HEK293T (cell line): ENCODE results near the gene TPT1.

Experiments
- BHLHE40 ChIP-seq: fragments of 450-650 bp; IDR thresholded peaks from 2 replicates; pipeline ENCODE4 v1.6.1; 2016; ENCODE audit warnings: mild to moderate bottlenecking, moderate library complexity, borderline replicate concordance
- FOXM1 ChIP-seq: fragments of 450-650 bp; IDR thresholded peaks from 2 replicates; pipeline ENCODE4 v1.6.1; 2017; ENCODE audit warnings: mild to moderate bottlenecking, borderline replicate concordance
- TF ChIP-seq, protein P1 (sequence below): fragments of 450-650 bp; IDR thresholded peaks from 2 replicates; pipeline ENCODE4 v1.6.1; 2016

DNA sequence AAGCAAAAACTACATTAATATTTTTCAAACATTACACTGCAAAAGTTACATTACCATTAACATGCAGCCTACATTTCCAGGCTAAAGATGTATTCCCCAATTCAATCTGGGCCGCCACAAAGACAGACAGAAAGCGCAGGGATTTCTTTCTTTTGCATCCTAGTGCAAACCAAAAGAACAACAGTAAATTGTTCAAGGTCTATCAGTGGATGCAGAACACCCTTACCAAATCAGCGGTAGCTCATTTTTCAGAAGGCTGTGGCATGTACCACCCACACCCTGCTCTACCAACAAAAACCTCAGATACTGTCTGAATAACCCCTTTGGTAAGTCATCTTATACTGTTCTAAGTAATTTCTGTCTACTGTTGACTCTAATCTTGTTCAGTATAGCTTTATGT, 3.6 kb downstream of the TPT1 start:
- TF ChIP-seq BHLHE40 (no peak), FOXM1 (no peak)
- TF ChIP-seq, protein P1, sequence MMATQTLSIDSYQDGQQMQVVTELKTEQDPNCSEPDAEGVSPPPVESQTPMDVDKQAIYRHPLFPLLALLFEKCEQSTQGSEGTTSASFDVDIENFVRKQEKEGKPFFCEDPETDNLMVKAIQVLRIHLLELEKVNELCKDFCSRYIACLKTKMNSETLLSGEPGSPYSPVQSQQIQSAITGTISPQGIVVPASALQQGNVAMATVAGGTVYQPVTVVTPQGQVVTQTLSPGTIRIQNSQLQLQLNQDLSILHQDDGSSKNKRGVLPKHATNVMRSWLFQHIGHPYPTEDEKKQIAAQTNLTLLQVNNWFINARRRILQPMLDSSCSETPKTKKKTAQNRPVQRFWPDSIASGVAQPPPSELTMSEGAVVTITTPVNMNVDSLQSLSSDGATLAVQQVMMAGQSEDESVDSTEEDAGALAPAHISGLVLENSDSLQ, result no peak
